MM.1S (cell line): ENCODE results near the gene NTRK2.

Experiments used
- CTCF ChIP-seq: fragments of 300-600 bp; sonication (generic); IDR thresholded peaks from 2 replicates; pipeline ENCODE4 v1.5.1; 2016; ENCODE audit warnings: antibody characterized with exemption, low read length, mixed read lengths
- EZH2phosphoT487 ChIP-seq: fragments of 300-600 bp; sonication (generic); IDR thresholded peaks from 2 replicates; pipeline ENCODE4 v1.6.1; 2018; ENCODE audit warnings: antibody characterized with exemption, low read length

DNA sequence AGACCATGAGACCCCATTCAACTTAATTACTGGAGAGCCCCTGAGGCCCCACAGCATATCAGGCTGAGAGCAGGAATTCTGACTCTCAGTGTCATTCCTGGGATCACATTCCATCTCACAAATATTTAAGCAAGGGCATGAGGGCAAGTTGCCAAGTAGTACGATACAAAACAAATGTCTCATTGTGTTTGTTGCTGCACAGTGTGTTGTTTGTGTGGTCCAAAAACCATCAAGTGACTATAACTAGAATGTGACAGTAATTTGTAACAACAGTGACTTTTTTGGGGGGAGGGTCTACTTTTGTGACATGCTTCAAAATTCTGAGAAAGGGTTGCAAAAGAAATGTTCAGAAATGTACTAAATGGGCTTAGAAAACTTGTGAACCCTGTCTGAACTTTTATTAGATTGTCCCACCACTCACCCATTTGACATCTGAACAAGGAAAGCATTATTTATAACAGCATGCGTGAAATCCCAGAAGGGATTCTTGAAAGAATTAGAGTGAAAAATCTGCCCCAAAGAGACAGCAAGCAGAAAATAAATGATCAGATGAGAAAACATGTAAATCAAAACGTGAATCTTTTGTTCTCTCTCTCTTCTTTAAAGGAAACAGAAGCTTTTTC is 347.0 kb downstream of the NTRK2 start:
- TF ChIP-seq CTCF (no peak), EZH2phosphoT487 (no peak)
